GM18517 (cell line): ENCODE results near the gene GDI2.

ENCODE experiments used
- ATAC-seq: cut with Tn5 transposase; IDR thresholded peaks from one replicate; pipeline ENCODE4 v1.9.1; 2021; ENCODE audit warnings: mild to moderate bottlenecking, moderate library complexity; ENCODE audit not compliant: unreplicated experiment

The GDI2 gene

GRCh38 chr10:5746197-5746596 lies 67.0 kb downstream of the GDI2 start:
- no peak for ATAC-seq

- no peak for ATAC-seq
Measured at GRCh38 chr10:5744849-5745248, 68.4 kb downstream of the GDI2 start.

GRCh38 chr10:5743736-5744135 lies 69.5 kb downstream of the GDI2 start:
- no peak for ATAC-seq

- ATAC-seq: no peak
Measured at GRCh38 chr10:5742116-5742515, 71.1 kb downstream of the GDI2 start.

DNA sequence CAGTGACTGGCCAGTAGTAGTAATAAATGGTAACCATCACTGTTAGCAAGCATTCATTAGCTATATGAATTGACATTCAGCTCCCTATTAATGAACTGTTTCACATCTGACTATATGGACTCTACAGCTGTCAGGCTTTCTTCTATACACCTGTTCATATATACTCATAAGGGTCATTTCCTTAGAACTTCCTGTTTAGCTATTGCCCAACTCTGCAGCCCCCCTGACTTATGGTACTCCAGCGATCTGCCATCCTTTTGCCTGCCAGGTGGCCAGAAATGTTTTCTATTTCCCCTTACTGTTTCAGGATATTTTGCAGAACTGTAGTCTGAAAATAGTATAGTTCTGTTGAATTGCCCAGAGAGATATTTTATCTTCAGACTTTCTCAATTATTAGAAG lies 72.0 kb downstream of the GDI2 start:
- ATAC-seq: no peak

- no peak for ATAC-seq
Measured at GRCh38 chr10:5738427-5738826, 74.8 kb downstream of the GDI2 start.

GRCh38 chr10:5737352-5737751 lies 75.9 kb downstream of the GDI2 start:
- ATAC-seq: no peak

- ATAC-seq: no peak
Measured at GRCh38 chr10:5736591-5736990, 76.6 kb downstream of the GDI2 start.

DNA sequence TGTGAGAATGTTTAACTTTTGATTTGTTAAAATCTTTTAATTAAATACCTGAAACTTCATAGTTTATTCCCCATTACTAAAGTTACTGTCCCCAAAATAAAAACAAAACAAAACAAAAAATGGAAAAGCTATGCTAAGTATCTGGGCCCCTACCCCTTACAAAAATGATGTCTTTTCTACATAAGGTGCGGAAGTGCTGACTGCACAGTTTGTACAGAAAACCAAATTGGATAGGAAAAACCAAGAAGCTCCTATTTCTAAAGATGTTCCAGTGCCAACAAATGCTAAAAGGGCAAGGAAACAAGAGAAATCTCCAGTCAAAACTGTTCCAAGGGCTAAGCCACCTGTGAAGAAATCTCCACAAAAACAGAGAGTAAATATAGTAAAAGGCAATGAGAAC lies 78.1 kb downstream of the GDI2 start:
- ATAC-seq: no peak

DNA sequence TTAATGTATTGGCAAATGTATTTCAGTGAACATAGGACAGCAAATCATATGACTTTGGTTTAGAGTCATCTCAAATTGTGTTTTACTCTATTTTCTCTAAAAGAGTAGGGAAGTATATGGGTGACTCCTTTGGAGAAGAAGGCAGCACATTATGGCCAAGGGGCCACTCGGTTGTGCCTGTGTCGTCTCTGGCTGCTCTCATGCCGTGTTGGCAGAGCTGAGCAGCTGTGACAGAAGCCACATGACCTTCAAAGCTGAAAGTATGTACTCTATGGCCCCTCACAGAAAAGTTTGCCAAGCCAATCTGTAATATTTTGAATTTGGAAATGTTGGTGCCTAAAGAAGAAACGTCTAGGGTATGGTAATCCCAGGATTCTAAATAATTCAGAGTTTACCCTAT lies 81.1 kb downstream of the GDI2 start:
- no peak for ATAC-seq

DNA sequence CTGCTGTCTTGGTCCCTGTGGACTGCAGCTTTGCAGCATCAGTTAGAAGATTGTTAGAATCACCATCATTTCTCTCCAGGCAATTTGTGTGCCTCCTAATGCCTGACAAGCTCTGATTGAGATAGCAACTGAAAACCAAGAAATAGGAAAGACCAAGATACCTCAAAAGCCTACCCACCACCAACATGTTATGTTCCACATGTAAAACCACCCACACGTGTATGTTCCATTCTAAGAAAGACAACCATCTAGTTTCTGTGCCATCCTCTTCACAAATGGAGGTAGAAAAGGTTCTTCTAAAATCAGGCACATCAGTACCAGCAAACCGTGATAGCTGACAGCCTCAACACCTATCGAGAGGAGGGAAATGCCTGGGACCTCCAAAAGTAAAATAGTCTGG lies 81.7 kb downstream of the GDI2 start:
- ATAC-seq: no peak

- ATAC-seq: no peak
Measured at GRCh38 chr10:5730766-5731165, 82.5 kb downstream of the GDI2 start.

GRCh38 chr10:5723692-5724091 lies 89.5 kb downstream of the GDI2 start:
- no peak for ATAC-seq

GRCh38 chr10:5720182-5720581 lies 93.1 kb downstream of the GDI2 start:
- no peak for ATAC-seq

- ATAC-seq: no peak
Measured at GRCh38 chr10:5719546-5719945, 93.7 kb downstream of the GDI2 start.
